Stimulated activated CD8-positive, alpha-beta memory T cell treated with anti-CD3 and anti-CD28 coated beads, Interleukin-15, amount 100 ng/mL, for 1 hour (primary cell): ENCODE data around the gene MICAL2.

Source experiments
- DNase-seq: peaks from one replicate; pipeline ENCODE4 v3.0.0-alpha.2; 2020; ENCODE audit warnings: low read depth

The MICAL2 gene

GRCh38 chr11:12188548-12189317, 78.3 kb downstream of the MICAL2 start:
- no peak for DNase-seq

GRCh38 chr11:12189543-12190235, 79.3 kb downstream of the MICAL2 start:
- DNase-seq = no peak

- no peak for DNase-seq
These were observed 80.1 kb downstream of the MICAL2 start for GRCh38 chr11:12190511-12190910.

- DNase-seq = no peak
These were observed 82.6 kb downstream of the MICAL2 start for GRCh38 chr11:12192794-12193514.

GRCh38 chr11:12193515-12194336, 83.3 kb downstream of the MICAL2 start:
- DNase-seq = no peak

GRCh38 chr11:12195768-12196167, 85.4 kb downstream of the MICAL2 start:
- no peak for DNase-seq

GRCh38 chr11:12196308-12196707, 85.9 kb downstream of the MICAL2 start:
- DNase-seq = no peak

- no peak for DNase-seq
These were observed 86.5 kb downstream of the MICAL2 start for GRCh38 chr11:12196872-12197271.

GRCh38 chr11:12198251-12199222, 88.1 kb downstream of the MICAL2 start:
- no peak for DNase-seq

GRCh38 chr11:12199231-12199948, 89.0 kb downstream of the MICAL2 start:
- no peak for DNase-seq

GRCh38 chr11:12200279-12200990, 90.0 kb downstream of the MICAL2 start:
- DNase-seq = no peak

- no peak for DNase-seq
These were observed 90.9 kb downstream of the MICAL2 start for GRCh38 chr11:12200991-12201985.

- DNase-seq = no peak
These were observed 92.4 kb downstream of the MICAL2 start for GRCh38 chr11:12202661-12203310.

GRCh38 chr11:12204506-12204905, 94.1 kb downstream of the MICAL2 start:
- DNase-seq = no peak

- DNase-seq = no peak
These were observed 94.9 kb downstream of the MICAL2 start for GRCh38 chr11:12205330-12205729.

GRCh38 chr11:12206529-12206928, 96.1 kb downstream of the MICAL2 start:
- no peak for DNase-seq

GRCh38 chr11:12207384-12208150, 97.2 kb downstream of the MICAL2 start:
- no peak for DNase-seq
